Adrenal gland (tissue), 5 donors: ENCODE data around the gene LNPK.

ENCODE experiments used
- CTCF ChIP-seq, 6 experiments: fragments of 450-650 bp in 4 of 6; fragments of 200-600 bp in 2 of 6; sonication (generic) in 1 of 6; IDR thresholded peaks; 1 replicate in 5 of 6; 2 replicates in 1 of 6; pipeline versions ENCODE4 v1.5.1 to v1.8.0; 2016 to 2021; ENCODE audit warnings: antibody characterized with exemption in 6 of 6, mild to moderate bottlenecking in 2 of 6, moderate library complexity in 1 of 6
- POLR2A ChIP-seq, 2 donors: fragments of 450-650 bp; IDR thresholded peaks; one replicate each; pipeline ENCODE4 v1.6.1; 2017; ENCODE audit warnings: antibody characterized with exemption in 2 of 2, mild to moderate bottlenecking in 2 of 2, moderate library complexity in 1 of 2
- donor health status: DM: no; HTN: no; CAD: no.

- TF ChIP-seq CTCF (IDR thresholded peaks at IDR 0.05) (no peak), POLR2A (IDR thresholded peaks at IDR 0.05) (no peak)
Measured at GRCh38 chr2:175947073-175947472, 55.0 kb downstream of the LNPK start.
